Measurements from ENCODE around the gene FANCD2OS. TPM values are rescaled to one million over a fixed set of nuclear protein-coding genes. Genes with fewer than 3 reads are reported as not detected.

FANCD2OS gene
- total RNA-seq, 1 experiment from 2014 or later: not detected

- Mint-ChIP-seq H3K9me3 (no peaks in the 10 kb centered on the region), H3K27me3 (ENCODE audit: low read depth) (no peaks in the 10 kb centered on the region), H3K4me1 (no peaks in the 10 kb centered on the region), H3K4me3 (no peak overlapping the region), H3K36me3 (ENCODE audit: insufficient read depth in 1 of 3, low read depth in 3 of 3) (peaks cover 13 to 35% (median 23%) of the 10 kb centered on the region in 3 experiments; a peak in 6 of 7 replicates), H3K27ac (no peak overlapping the region)
- H3K4me2 ChIP-seq (ENCODE audit: insufficient read depth, insufficient read length, low read length): no peak overlapping the region
- H3K56ac ChIP-seq (ENCODE audit: insufficient read length, low read depth, low read length): no peak overlapping the region
- no peak overlapping the region for H3K18ac ChIP-seq (ENCODE audit: insufficient read length, low read depth, low read length)
- no peak overlapping the region for H3K9ac ChIP-seq (ENCODE audit: extremely low read depth, insufficient read length, low read length)
- no peak overlapping the region for H3K27ac ChIP-seq (ENCODE audit: insufficient read length, low read depth, low read length)
- H2BK12ac ChIP-seq (ENCODE audit: insufficient read length, low read depth, low read length): no peak overlapping the region
- no peak overlapping the region for H2BK15ac ChIP-seq (ENCODE audit: low read depth, low read length)
- no CpG with 5 or more reads among the region's 4 CpGs for WGBS (ENCODE audit: extremely low coverage, insufficient read length, low lambda C conversion rate)
- no peak overlapping the region for H3K4ac ChIP-seq (ENCODE audit: low read depth, low read length)
- H3K14ac ChIP-seq (ENCODE audit: insufficient read depth, low read length): no peak overlapping the region
- H3K79me2 ChIP-seq (ENCODE audit: insufficient read depth, low read length): no peaks in the 10 kb centered on the region
- no peak overlapping the region for H2AFZ ChIP-seq (ENCODE audit: low read length)
- H2AK5ac ChIP-seq (ENCODE audit: insufficient read length, low read length): no peak overlapping the region
- H3K4me1 ChIP-seq (ENCODE audit: insufficient read depth, low read length): no peaks in the 10 kb centered on the region
- H4K8ac ChIP-seq (replicated peaks; ENCODE audit: insufficient read length, low read depth, low read length): no peak overlapping the region
- no peak overlapping the region for H4K5ac ChIP-seq (ENCODE audit: insufficient read length, low read depth, low read length)
- DNase-seq: no peak
- no peaks in the 10 kb centered on the region for H3K27me3 ChIP-seq (ENCODE audit: insufficient read depth, low read length)
- H2BK120ac ChIP-seq (ENCODE audit: low read depth, low read length, poor library complexity, severe bottlenecking): no peak overlapping the region
- H3T11ph ChIP-seq (ENCODE audit: low read length): no peak overlapping the region
- H4K20me1 ChIP-seq (ENCODE audit: control insufficient read depth, insufficient read depth, insufficient read length): no peaks in the 10 kb centered on the region
- no peak for TF ChIP-seq CTCF (conservative IDR thresholded peaks at IDR 0.05)
- H2BK5ac ChIP-seq (ENCODE audit: insufficient read length, low read length): no peak overlapping the region
- H3K23ac ChIP-seq (ENCODE audit: insufficient read length, low read depth, low read length): no peak overlapping the region
- no peaks in the 10 kb centered on the region for H3K79me1 ChIP-seq (ENCODE audit: insufficient read depth, low read depth, low read length, poor library complexity, severe bottlenecking)
- H4K91ac ChIP-seq (ENCODE audit: insufficient read length, low read depth, low read length): no peak overlapping the region
- H3K23me2 ChIP-seq (ENCODE audit: insufficient read length, low read depth, low read length, poor library complexity, severe bottlenecking): no peaks in the 10 kb centered on the region
- H2BK20ac ChIP-seq (ENCODE audit: low read depth, low read length, poor library complexity, severe bottlenecking): no peak overlapping the region
- no peaks in the 10 kb centered on the region for H3K9me3 ChIP-seq (ENCODE audit: control insufficient read depth, low read depth, low read length)
Observed at GRCh38 chr3:10155658-10156057, 47.6 kb upstream of the FANCD2OS start.

Data from H9 (cell line).